GM21786 (cell line): ENCODE results near the gene NMNAT2.

ENCODE experiments used
- ATAC-seq: cut with Tn5 transposase; IDR thresholded peaks from one replicate; pipeline ENCODE4 v1.9.1; 2021; ENCODE audit not compliant: unreplicated experiment

Gene NMNAT2

DNA sequence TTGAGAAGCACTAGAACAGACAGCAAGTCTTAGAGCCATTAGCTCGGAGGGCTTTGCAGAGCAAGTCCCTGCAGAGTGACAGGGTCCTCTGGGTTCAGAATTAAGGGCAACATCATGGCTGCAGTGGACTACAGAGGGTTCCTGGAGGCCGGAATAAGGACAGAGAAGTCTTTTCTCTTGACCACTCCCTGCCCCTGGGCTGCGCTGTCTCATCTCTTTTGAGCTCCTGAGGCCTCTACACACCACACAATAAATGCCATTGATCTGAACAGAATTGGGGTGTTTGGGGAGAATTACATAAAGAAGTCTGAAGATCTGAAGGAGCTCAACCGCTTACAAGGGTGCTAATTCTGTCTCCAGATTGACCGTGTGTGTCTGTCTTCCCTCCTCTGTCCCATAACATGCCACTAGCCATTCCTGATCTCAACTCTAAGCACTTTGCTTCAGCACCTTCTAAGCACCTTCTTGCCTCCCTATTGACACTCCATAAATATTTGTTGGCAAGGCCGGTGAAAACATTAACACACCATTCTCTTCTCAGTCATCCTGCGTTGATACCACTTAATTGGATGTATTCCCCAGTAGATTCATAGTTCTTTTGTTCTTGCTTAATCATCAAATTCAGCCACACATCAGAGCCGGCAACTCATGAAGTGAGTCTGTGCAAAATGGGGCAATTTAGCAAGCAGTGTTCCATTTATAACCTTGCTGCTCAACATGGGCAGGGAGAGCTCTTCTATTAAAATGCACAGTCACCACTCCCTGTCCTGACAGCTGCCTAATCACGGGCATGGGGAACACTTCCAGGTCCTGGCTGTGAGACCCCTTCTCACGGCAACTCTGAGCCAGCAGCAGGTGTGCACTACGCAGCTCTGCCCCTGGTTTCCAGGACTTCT lies 49.7 kb downstream of the NMNAT2 start:
- no peak for ATAC-seq

DNA sequence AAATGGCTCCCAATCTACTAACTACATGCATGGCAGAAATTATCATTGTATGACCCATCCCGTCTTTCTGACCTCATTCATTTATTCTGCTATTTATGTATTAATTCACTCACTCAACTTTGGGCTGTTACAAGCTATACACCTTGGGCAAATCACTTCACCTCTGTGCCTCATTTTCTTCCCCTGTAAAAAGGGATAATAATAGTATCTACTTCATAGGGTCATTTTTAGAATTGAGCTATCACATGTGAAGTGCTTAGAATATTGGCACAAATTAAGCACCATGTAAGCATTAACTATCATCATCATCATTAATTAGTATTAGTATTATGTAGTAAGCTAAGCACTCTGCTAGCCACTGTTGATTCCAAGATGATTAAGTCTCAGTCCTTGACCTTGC lies 52.1 kb downstream of the NMNAT2 start:
- ATAC-seq, result no peak

DNA sequence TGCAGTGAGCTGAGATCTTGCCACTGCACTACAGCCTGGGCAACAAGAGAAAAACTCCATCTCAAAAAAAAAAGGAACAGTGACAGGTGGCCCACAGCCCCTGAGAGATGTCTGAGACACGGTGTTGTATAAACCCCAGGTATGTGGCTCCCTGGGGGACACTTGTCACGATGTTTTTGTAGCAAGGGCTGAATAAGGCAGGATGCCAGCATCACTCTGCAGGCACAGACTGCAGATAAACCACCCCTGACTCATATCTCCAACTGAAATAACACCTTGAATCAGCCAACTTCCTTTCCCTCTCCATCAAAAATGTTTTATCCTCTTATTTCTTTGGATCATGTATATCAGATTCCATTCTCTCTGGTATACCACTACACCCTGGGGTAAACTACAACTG lies 52.5 kb downstream of the NMNAT2 start:
- ATAC-seq, result no peak

DNA sequence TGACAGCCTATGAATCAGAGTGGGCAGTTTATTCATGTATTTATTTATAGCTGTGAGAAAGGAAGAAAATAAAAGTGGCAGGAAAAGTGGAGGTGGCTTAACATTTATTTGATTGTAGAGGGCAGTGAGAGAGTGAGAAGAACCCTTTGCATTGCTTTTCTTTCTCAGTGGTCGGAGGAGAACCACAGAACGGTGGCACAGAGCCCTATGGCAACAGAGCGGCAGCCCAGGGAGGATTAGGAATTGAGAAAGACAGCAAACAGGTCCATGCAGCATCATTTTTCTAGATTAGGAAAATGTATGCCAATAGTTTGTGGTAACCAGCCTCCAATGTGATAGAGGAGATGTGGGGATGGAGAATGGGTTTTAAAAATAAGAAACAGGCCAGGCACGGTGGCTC lies 53.1 kb downstream of the NMNAT2 start:
- no peak for ATAC-seq

DNA sequence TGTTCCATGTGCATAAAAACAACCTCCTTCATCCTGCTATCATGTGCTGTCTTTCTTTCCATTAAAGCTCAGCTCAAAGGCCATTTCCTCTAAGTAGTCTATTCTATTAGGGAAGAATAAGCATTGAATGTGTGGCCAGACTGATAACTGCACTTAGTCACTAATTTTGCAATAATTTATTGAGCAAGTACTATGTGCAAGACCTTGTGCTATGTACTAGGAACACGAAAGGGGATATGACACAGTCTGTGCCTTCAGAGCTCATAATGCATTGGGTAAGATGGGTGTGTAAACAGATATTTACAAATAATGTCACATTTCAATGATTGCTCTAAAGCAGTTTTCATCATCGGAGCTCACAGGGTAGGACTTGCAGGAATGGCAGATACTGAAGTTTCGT lies 54.2 kb downstream of the NMNAT2 start:
- ATAC-seq, result no peak

DNA sequence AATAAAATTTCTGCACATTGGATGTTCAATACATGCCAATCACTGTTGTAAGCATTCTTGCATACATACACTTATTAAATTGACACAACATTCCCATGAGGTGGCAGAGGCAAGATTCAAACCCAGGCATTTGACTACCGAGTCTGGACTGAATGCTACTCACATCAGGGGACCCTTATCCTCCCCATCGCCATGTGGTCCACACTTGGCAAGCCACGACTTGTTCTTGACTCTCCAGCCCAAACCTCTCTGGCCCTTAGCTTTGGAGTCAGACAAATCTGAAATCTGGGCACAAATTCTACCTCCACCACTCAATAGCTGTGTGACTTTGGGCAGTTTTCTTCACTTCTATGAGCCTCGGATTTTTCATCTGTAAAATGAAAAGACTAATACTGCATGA lies 57.1 kb downstream of the NMNAT2 start:
- no peak for ATAC-seq

DNA sequence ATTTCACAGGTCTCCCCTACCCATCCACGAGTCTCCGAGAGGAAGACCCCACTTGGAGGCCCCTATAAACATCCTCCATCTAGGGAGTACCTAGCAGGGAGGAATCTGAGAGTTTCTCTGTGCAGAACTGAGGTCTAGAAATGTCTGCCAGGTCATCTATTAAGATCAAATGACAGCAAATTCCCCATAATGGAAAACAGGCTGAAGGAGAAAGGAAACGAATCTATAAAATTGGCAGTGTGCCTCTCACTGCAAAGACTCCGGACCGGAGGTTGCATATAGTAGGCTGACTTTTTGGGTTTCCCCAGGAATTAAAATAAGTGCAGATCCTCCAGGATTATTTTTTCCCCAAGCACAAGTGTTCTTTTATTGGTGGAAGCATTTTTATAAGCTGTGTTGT lies 57.7 kb downstream of the NMNAT2 start:
- no peak for ATAC-seq

DNA sequence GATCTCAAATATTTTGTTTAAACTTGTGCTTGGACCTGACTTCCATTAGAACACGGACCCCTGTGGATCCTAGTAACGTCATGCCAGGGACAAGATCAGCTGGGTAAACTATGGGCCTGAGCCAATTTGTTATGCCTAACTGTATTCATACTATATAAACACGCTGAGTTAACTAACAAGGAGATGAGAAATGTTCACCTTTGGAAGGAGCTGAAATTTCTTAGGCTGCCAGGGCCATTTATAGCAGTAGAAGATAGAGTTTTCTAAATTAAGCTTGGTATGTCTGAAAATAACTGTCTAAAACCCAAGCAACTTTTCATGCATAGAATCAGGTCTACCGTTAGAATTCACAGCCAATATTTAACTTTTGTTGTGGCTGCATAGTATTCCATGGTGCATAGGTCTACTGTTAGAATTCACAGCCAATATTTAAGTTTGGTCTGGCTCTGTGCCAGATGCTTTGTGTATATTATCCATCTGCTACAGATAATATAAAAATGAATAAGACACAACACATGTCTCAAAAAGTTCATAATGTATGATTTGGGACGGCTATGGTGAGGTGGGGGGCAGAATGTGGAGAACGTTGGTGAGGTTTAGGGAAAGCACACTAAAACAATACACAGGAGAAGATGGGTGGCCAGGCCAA lies 61.5 kb downstream of the NMNAT2 start:
- ATAC-seq, result no peak

DNA sequence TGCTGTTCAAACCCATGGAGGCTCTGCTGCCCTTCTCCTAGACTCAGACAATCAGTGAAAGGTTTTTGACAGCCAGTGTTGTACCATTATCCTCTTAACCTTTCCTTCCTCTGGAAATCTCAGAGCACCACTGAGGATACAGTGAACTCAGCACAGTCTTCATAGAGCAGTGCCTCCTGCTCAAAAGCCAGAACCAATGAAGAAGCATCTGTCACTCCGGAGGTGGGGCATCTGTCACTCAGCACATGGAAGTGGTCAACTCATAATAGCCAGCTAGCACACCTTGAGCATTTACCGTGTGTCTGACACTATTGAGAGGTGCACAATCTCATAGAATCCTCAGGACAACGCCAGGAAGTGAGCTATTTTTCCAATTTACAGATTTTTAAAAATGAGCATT lies 62.4 kb downstream of the NMNAT2 start:
- no peak for ATAC-seq

DNA sequence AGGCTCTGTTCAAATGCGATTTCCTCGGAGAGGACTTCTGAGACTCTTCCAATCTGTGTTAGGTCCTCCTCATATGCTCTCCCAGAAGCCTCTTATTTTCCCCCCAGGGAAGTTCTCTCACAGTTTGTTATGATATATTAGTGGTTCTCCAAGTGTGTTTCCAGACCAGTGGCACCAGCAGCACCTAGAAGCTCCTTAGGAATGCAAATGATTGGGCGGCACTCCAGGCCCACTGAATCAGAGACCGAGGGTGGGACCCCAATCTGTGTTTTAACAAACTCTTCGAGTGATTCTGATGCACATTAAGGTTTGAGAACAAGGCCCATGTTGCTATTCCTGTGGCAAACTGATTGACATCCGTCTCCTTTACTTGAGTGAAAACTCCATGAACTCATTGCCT lies 63.0 kb downstream of the NMNAT2 start:
- no peak for ATAC-seq

DNA sequence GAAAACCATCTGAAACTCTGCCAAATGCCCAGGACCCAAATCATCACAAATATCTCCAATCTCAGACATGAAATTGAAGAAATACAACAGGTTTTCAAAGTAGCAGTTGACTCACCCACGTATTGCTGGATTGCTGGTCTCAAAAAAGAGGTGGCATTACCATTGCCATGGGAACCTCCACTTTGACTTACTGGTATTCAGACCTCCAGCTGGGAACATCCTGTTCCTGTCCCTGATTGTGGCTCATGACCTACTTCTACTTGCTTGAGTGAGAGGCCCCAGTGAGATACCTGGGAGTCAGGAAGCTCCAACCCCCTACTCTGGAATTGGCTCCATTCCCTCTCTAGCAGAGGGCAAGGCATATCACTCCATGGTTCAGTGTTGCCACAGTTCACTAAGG lies 64.6 kb downstream of the NMNAT2 start:
- ATAC-seq, result no peak

DNA sequence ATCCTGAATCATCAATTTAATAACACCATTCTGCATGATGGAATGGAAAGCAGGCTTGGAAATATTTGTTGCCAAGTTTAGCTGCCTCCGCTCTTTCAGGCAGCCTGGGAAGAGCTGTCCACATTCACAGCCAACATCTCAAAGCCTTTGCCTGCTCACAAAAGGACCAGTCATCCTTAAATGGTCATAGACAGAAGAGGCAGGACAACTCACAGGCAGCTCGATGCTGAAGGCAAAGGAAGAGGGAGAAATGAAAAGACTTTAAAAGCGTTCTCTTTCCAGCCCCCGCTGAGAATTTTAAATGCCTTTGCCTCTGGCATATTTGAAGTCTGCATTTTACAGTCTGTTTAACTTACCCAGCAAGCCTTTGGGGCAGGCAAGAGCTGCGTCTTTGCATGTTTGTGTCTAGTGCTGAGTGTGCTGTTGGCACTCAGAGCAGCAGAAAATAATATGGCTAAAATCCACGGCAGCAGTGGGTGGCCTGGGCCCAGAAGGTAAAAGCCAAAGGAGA lies 68.9 kb downstream of the NMNAT2 start:
- ATAC-seq, result no peak

DNA sequence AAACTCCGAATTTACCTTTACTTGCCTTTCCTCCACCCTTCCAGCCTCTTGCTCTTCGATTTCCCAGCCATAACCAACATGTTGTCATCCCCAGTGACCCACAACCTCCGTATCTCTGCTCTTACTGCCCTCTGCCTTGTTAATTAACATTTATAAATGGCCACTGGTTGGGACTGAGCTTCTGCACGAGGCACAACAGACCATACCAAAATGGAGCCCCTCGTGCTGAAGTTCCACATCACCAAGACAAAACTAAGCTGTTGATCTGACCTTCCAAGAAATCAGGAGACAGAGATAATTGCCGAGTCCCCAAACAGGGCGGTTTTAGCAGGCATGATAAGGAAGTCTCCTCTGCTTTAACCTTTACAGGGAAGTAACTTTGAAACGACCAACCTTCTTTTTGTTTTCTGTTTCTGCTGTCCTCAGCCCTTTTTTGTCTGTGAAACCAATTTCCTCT lies 71.9 kb downstream of the NMNAT2 start:
- ATAC-seq, result no peak

DNA sequence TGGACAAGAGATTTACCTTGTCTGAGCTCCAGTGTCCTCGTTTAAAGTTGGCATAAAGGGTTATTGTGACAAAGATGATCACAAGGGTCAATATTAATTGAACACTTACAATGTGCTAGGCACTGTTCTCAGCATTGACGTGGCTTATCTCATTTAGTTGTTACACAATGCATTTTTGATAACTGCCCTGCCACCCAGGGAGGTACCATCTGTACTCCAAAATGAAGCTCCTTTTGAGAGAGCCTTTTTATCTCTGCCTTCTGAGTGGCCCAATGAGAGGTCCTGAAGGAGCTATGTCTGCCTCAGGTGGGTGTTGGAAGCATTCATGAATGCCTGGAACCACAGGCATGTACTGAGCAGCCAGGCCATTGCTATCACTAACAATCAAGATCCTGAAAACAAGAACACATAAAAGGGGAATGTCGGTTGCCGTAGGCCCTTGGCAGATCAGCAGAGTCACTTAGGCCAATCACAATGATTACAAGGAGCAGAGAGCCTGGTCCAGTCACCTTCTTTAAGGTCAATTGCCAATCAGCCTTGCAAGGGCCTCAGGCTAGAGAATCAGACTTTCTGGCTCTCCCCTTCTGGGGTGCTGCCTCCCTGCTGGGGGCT lies 78.5 kb downstream of the NMNAT2 start:
- no peak for ATAC-seq

DNA sequence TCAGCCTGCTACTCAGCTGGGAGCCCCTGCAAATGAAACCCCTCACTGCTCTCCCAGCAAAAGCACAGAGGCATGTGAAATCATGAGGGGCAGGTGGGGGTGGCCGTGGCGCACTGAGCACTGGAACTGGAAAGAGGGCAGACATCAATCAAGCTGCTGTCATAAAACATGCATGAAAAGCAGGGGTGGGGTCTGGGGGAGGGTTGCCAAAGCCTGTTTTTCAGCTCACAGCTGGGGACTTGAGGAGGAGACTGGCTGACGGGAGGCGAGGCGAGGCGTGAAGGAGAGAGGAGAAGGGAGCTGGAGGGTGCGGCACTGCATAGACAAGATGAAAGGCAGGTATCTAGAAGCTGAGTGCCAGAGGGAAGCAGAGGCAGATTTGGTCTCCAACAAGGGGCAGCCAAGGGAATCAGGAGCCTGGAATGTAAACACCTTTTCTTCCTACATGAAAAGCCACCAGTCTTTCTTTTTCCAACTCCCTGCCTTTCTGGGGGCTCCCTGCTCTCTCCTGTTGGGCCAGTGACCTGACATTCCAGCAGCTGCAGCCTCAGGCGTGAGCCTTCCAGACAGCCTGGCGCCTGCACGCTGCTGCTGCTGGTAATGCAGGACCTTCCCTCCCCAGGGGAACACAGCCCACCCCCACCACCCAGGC lies 87.0 kb downstream of the NMNAT2 start:
- ATAC-seq, result no peak

DNA sequence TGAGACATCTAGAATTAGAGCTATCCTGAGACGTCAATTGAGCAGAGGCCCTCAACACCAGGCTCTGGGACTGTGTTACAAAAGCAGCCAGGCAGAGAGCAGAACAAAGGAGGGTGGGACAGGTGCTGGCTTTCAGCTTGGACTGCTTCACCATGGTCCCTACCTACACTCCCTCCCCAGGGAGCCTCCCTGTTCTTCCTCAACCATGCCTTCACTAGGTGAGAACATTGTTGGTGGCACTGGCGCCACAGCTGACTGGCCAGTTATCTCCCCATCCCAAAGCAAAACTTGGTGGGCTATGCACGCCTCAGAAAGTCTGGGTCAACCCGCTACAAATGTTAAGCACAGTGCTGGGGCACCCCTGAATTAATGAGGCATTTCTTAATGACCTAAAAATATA lies 87.8 kb downstream of the NMNAT2 start:
- ATAC-seq, result no peak

DNA sequence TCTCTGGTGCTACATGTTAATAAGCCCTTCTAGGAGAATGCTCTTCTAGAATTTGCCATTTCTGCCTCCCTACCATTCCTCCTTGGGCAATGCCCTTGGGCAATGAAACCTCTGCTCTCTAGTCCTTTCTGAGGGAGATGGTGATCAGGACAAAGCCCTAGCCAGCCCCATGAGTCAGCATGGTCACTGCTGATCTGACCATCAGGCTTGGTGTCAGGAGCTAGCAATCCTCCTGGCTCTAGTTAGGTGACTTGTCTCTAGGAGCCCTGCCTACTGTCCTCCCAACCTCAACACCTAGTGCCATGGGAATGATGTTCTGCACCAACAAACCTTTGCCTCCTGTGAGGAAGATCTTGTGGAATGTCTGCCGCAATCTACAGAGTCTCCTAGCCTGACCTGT lies 89.8 kb downstream of the NMNAT2 start:
- no peak for ATAC-seq

DNA sequence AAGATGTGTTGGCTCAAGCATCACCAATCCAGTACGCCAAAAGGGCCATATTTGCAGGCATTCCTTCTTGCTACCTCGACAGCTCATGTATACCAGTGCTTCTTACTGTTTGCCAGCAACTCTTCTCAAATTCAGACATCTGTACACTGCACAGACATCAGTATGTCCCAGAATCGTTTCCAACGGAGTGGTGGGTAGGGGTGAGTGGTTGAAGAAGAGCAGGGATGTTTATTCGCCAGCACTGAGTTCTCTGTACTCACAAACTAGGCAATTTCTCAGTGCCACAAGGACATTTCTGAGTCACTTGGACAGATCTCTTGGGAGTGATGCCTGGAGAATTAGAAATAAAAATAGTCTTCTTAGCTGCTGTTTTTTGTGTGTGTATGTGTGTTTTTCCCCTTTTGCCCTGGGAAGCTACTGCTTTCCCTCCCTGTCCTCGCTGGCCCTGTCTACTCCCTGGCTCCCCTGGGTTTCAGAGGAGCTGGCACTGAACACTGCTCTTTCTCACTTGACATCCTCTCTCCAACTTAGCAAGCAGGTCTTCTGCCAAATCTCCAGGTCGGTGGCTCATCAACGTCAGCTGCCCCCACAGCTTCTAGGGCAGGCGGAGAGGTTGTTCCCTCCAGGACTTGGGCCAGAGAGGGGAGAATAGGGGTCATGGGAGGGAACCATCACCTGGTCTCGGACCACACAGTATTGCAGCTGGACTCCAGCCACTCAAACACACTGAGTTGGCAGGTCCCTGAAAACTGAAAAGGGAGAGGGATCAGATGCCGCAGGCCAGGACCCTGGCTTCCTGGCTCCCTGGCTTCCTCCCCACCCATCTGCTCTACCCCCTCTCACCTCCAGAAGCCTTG lies 90.5 kb downstream of the NMNAT2 start:
- ATAC-seq, result no peak

DNA sequence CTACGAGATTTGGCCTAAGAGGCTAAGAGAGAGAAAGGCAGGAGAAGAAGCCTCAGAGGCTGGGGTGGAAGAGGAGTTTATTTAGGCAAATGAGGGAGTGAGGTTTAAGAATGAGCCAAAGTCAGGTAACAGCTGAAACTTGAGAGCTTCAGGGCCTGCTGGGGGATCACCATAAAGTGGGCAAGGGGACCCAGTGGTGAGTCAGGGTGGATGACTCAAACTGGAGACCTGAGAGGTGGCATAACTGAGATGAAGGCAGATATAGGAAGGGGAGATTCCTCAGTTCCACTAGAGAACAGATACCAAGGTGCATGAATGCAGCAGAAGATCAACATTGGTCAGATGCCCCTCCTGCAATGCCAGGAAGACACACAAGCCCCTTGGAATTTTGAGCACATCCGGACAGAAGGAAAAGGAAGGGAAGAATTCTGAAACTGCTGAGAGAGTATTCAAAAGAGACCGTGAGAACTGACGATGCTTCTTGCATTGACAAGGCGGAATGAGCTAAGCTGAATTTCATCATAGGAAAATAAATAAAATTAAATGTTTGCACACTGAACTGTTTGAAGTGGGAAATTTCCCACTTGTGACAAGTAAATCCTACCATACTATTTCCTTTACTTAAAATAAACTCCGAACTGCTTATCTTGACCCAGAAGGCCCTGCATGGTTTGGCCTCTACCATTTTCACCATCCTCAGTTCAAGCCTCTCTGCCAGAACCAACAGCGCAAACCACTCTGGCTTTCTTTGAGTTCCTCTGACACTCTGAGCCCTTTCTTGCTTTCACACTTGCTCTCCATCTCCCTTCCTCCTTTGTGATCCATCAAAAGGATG lies 94.1 kb downstream of the NMNAT2 start:
- no peak for ATAC-seq

DNA sequence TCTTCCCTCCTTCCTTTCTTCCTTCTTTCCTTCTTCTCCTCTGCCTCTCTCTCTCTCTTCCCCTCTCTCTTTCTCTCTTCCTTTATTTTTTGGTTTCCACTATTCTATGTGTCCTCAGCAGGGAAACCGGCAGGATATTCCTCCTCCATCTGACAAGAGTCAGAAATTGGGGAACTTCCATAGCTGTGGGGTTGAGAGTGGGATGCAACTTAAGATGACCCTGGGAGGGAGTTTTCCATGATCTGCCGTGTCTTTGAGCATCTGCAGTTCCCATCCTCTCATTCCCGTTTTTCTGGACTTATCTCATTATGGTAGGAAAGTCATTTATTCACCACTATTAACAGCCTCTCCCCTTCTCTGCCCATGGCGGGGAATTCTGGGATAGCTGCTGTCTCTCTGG lies 98.6 kb downstream of the NMNAT2 start:
- no peak for ATAC-seq
